ENCODE results near the gene NDUFV1.
"Not testable (repeated sequence)": the region's sequence is repeated elsewhere in the genome, so short reads cannot be mapped to it uniquely, and the experiment has no call there.

The NDUFV1 gene

DNA sequence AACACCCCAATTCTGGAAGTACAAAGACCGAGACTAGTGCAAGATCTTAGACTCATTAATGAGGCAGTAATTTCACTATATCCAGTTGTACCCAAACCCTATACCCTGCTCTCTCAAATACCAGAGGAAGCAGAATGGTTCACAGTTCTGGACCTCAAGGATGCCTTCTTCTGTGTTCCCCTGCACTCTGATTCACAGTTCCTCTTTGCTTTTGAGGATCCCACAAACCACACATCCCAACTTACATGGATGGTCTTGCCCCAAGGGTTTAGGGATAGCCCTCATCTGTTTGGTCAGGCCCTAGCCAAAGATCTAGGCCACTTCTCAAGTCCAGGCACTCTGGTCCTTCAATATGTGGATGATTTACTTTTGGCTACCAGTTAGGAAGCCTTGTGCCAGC is 17.1 kb downstream of the NDUFV1 start:
- not testable (repeated sequence) for H3K36me3 ChIP-seq (ENCODE audit: control insufficient read depth, low read length); H3K9me3 ChIP-seq (ENCODE audit: control insufficient read depth, insufficient read depth, low read length); H3K79me2 ChIP-seq (ENCODE audit: control insufficient read depth, low read length); H3K4me3 ChIP-seq (ENCODE audit: low read length); H3K4me2 ChIP-seq (ENCODE audit: low read length); H3K4me1 ChIP-seq (ENCODE audit: control insufficient read depth, low read length); H3F3A ChIP-seq (ENCODE audit: control insufficient read depth, insufficient read depth); H3K9me2 ChIP-seq (replicated peaks; ENCODE audit: control insufficient read depth, low read length); H4K20me1 ChIP-seq (ENCODE audit: control insufficient read depth, insufficient read depth, low read depth, low read length); H3K27me3 ChIP-seq (ENCODE audit: control insufficient read depth, low read length); H3K27ac ChIP-seq (ENCODE audit: low read depth, low read length)

- not testable (repeated sequence) for H3K27ac ChIP-seq (ENCODE audit: low read depth, low read length); H3K9me3 ChIP-seq (ENCODE audit: control insufficient read depth, insufficient read depth, low read length); H3K36me3 ChIP-seq (ENCODE audit: control insufficient read depth, low read length); H3K4me3 ChIP-seq (ENCODE audit: low read length); H3K27me3 ChIP-seq (ENCODE audit: control insufficient read depth, low read length); H3F3A ChIP-seq (ENCODE audit: control insufficient read depth, insufficient read depth); H4K20me1 ChIP-seq (ENCODE audit: control insufficient read depth, insufficient read depth, low read depth, low read length); H3K4me2 ChIP-seq (ENCODE audit: low read length); H3K9me2 ChIP-seq (replicated peaks; ENCODE audit: control insufficient read depth, low read length); H3K79me2 ChIP-seq (ENCODE audit: control insufficient read depth, low read length)
- H3K4me1 ChIP-seq (ENCODE audit: control insufficient read depth, low read length): peaks cover 24% of the 10 kb centered on the region
These were observed 19.5 kb downstream of the NDUFV1 start for GRCh38 chr11:67626131-67626833.

GRCh38 chr11:67626970-67627369 is 20.2 kb downstream of the NDUFV1 start:
- no peak overlapping the region for H3K4me2 ChIP-seq (ENCODE audit: low read length)
- peaks cover 3% of the 10 kb centered on the region; the same call in 1 of the 2 replicates for H3F3A ChIP-seq (ENCODE audit: control insufficient read depth, insufficient read depth)
- H3K4me3 ChIP-seq (ENCODE audit: low read length): no peak overlapping the region
- no peaks in the 10 kb centered on the region for H4K20me1 ChIP-seq (ENCODE audit: control insufficient read depth, insufficient read depth, low read depth, low read length)
- peaks cover 26% of the 10 kb centered on the region for H3K4me1 ChIP-seq (ENCODE audit: control insufficient read depth, low read length)
- H3K27me3 ChIP-seq (ENCODE audit: control insufficient read depth, low read length): no peaks in the 10 kb centered on the region
- no peaks in the 10 kb centered on the region for H3K9me3 ChIP-seq (ENCODE audit: control insufficient read depth, insufficient read depth, low read length)
- no peaks in the 10 kb centered on the region for H3K9me2 ChIP-seq (replicated peaks; ENCODE audit: control insufficient read depth, low read length)
- TF ChIP-seq EZH2phosphoT487 (IDR thresholded peaks at IDR 0.05; ENCODE audit: borderline replicate concordance, low read length): no peak
- no peak for TF ChIP-seq CTCF (IDR thresholded peaks at IDR 0.05; ENCODE audit: low read depth, low read length, poor library complexity, severe bottlenecking)
- H3K36me3 ChIP-seq (ENCODE audit: control insufficient read depth, low read length): peaks cover 6% of the 10 kb centered on the region; the same call in 1 of the 2 replicates
- H3K27ac ChIP-seq (ENCODE audit: low read depth, low read length): no peak overlapping the region
- no peaks in the 10 kb centered on the region; the same call in none of the 2 replicates for H3K79me2 ChIP-seq (ENCODE audit: control insufficient read depth, low read length)

DNA sequence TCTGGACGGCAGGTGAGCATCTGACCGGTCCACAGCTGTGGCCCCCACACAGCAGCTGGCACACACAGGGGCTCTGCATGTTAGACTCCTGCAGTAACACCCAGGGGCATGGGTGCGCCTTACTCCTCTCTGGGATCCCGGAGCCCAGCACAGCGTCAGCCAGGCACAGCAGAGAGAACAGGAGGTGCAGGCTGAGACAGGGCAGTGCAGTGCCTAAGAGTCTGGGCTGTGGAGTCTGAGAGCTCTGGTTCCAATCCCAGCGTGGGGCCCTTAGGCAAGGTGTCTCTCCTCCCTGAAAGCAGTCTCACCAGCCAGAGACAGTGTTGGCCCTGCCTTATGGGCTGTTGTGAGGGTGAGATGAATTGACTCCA is 20.7 kb downstream of the NDUFV1 start:
- no peaks in the 10 kb centered on the region for H4K20me1 ChIP-seq (ENCODE audit: control insufficient read depth, insufficient read depth, low read depth, low read length)
- TF ChIP-seq CTCF (IDR thresholded peaks at IDR 0.05; ENCODE audit: low read depth, low read length, poor library complexity, severe bottlenecking): no peak

More for the DNA sequence above, 20.7 kb downstream of the NDUFV1 start:
- Histone ChIP-seq H3K9me3 (ENCODE audit: control insufficient read depth, insufficient read depth, low read length) (no peaks in the 10 kb centered on the region), H3K4me1 (ENCODE audit: control insufficient read depth, low read length) (peaks cover 26% of the 10 kb centered on the region), H3K36me3 (ENCODE audit: control insufficient read depth, low read length) (peaks cover 6% of the 10 kb centered on the region; the same call in 1 of the 2 replicates), H3K27ac (ENCODE audit: low read depth, low read length) (no peak overlapping the region), H3K9me2 (replicated peaks; ENCODE audit: control insufficient read depth, low read length) (no peaks in the 10 kb centered on the region), H3K4me3 (ENCODE audit: low read length) (no peak overlapping the region), H3K4me2 (ENCODE audit: low read length) (no peak overlapping the region), H3K79me2 (ENCODE audit: control insufficient read depth, low read length) (no peaks in the 10 kb centered on the region; the same call in none of the 2 replicates), H3F3A (ENCODE audit: control insufficient read depth, insufficient read depth) (peaks cover 3% of the 10 kb centered on the region; the same call in 1 of the 2 replicates), H3K27me3 (ENCODE audit: control insufficient read depth, low read length) (no peaks in the 10 kb centered on the region)
